ENCODE results near the gene SETD1B.

Gene SETD1B

GRCh38 chr12:121810234-121810817 is 6.5 kb downstream of the SETD1B start:
- no peak for DNase-seq

- no peak for DNase-seq
These were observed 7.1 kb downstream of the SETD1B start for GRCh38 chr12:121810833-121811433.

GRCh38 chr12:121811434-121812319 is 7.9 kb downstream of the SETD1B start:
- DNase-seq: peak; percentile 21

DNA sequence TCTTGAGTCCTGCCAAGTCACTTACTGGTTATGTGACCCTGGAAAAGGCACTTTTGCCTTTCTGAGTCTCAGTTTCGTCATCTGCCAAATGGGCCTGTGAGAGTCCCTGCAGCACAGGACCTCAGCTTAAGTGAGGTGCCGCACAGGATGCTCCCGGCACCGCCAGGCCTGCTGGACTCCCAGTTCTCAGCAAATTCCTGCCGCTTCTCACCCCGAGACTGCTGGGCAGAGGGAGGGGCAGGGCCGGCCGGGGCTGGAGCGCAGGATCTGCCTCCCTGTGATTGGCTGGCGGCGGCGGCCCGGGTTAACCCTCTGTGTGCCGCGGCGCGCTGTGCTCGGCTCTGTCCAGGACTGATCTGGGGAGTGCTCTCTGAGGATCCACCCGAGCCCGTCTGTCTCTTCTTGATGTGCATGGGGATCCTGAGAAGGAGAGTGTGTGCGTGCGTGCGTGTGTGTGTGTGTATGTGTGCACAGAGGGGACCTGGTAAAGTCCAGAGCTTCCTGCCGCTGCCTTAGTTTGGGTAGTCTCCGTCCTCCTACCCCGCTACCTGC is 8.6 kb downstream of the SETD1B start:
- DNase-seq: no peak

GRCh38 chr12:121812921-121813896 is 9.4 kb downstream of the SETD1B start:
- DNase-seq: no peak

DNA sequence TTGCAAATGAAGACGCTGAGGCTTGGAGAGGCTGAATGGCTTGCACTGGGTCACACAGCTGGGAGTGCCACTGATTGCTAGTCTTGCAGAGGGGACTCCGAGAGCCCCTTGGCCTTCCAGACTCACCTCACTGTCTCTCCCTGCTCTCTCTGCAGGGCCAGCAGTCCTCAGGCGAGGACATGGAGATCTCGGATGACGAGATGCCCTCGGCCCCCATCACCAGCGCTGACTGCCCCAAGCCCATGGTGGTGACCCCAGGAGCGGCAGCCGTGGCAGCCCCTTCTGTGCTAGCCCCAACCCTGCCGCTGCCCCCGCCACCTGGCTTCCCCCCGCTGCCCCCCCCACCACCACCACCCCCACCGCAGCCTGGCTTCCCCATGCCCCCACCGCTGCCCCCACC is 10.1 kb downstream of the SETD1B start:
- no peak for DNase-seq

GRCh38 chr12:121814429-121815119 is 10.8 kb downstream of the SETD1B start:
- DNase-seq: no peak

DNA sequence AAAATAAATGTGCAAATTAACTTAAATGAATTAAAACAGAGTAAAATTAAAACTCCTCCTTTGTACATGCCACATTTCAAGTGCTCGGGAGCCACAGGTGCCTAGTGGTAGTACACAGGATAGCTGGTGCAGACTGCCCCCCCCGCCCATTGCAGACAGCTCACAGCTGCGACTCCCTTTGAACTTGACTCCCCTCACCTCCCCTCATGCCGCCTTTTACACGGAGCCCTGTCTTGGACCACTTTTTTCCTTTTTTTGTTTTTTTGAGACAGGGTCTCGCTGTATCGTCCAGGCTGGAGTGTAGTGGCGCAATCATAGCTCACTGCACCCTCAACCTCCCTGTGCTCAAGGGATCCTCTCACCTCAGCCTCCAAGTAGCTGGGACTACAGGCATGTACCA is 11.5 kb downstream of the SETD1B start:
- no peak for DNase-seq

DNA sequence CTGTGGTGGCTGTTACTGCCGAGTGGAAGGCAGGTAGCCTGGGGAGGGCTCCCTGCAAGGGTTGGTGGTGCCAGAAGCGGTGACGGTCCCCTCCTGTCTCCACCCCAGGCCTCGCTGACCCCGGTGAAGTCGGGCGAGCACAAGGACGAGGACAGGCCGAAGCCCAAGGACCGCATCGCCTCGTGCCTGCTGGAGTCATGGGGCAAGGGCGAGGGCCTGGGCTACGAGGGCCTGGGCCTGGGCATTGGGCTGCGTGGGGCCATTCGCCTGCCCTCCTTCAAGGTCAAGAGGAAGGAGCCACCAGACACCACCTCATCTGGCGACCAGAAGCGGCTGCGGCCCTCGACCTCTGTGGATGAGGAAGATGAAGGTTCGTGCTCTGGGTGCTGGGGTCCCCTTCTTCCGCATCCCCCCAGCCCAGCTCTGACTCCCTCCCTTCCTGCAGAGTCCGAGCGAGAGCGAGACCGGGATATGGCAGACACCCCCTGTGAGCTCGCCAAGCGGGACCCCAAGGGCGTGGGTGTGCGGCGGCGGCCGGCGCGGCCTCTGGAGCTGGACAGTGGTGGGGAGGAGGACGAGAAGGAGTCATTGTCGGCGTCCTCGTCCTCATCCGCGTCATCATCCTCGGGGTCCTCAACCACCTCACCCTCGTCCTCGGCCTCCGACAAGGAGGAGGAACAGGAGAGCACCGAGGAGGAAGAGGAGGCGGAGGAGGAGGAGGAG is 13.3 kb downstream of the SETD1B start:
- DNase-seq: no peak

DNA sequence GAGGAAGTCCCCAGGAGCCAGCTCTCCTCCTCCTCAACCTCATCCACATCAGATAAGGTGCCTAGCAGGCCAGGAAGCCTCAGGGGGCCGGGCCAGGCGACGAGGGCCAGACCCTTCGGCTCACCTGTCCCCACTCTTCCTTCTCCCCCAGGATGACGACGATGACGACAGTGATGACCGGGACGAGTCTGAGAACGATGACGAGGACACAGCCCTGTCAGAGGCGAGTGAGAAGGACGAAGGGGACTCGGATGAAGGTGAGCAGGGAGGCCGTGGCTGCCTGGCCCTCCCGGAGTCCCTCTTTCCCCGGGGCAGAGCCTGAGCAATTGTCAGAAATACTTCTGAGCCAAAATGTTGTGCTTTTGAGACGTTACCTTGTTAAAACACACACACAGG is 13.8 kb downstream of the SETD1B start:
- no peak for DNase-seq

- no peak for DNase-seq
These were observed 15.6 kb downstream of the SETD1B start for GRCh38 chr12:121819212-121819949.

GRCh38 chr12:121820056-121820455 is 16.2 kb downstream of the SETD1B start:
- no peak for DNase-seq

DNA sequence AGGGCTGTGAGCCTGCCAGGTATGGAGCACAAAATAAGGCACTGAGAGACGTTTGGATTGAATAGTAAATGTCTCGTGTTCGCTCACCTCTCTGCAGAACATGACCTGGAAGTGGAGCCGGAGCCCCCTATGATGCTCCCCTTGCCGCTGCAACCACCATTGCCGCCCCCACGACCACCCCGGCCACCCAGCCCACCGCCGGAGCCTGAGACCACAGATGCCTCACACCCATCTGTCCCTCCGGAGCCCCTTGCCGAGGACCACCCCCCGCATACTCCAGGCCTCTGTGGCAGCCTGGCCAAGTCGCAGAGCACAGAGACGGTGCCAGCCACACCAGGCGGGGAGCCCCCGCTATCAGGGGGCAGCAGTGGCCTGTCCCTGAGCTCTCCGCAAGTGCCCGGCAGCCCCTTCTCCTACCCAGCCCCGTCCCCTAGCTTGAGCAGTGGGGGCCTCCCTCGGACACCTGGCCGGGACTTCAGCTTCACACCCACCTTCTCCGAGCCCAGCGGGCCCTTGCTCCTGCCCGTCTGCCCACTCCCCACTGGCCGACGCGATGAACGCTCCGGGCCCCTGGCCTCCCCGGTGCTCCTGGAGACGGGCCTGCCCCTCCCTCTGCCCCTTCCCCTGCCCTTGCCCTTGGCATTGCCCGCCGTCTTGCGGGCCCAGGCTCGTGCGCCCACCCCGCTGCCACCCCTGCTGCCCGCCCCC is 18.7 kb downstream of the SETD1B start:
- DNase-seq: no peak

- no peak for DNase-seq
These were observed 19.4 kb downstream of the SETD1B start for GRCh38 chr12:121823101-121823726.

DNA sequence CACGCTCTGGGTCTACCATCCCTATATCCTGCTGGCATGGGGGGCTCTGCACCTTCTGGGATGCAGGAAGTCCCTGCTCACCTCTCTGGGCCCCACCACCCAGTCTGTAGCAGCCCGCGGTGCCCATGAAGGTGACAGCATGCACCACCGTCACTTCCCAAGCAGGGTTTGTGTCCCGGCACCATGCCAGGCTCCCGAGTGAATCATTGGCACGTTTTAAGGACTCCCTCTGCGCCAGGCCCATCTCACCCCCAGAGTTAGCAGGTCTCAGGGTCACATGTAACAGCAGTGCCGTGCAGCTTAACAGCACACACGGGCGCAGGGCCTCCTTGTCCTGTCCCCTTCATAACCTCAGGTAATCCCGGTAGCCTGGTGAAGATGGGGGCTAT is 19.9 kb downstream of the SETD1B start:
- no peak for DNase-seq

DNA sequence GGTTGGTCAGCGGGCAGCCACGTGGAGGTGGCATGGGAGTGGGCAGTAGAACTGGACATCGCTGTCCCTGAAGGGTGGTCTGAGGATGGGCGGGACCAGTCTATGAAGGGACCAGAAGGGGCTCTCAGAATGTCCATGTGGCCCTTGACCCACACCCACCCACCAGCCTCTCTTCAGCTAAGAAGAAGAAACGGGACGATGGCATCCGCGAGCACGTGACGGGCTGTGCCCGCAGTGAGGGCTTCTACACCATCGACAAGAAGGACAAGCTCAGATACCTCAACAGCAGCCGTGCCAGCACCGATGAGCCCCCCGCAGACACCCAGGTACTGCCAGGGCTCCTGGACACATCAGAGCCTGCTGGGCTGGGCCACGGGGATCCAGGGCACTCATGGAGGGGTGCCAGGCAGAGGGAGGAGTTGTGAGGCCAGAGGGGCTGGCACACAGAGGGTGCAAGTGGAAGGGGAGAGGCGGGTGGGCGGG is 21.3 kb downstream of the SETD1B start:
- DNase-seq: no peak

GRCh38 chr12:121826318-121827150 is 22.7 kb downstream of the SETD1B start:
- no peak for DNase-seq

Measured in NK-92 treated with Interleukin-12 subunit alpha and Interleukin-12 subunit beta, amount 100 ng/mL, for 24 hours (cell line).